HG03378 (cell line): ENCODE results near the gene SLCO1A2.
A peak's percentile ranks its signal among the peaks of the same experiment; 100 is the strongest.

ENCODE experiments used
- ATAC-seq: cut with Tn5 transposase; IDR thresholded peaks from one replicate; pipeline ENCODE4 v1.9.1; 2021; ENCODE audit warnings: mild to moderate bottlenecking, moderate library complexity; ENCODE audit not compliant: unreplicated experiment

Gene SLCO1A2

DNA sequence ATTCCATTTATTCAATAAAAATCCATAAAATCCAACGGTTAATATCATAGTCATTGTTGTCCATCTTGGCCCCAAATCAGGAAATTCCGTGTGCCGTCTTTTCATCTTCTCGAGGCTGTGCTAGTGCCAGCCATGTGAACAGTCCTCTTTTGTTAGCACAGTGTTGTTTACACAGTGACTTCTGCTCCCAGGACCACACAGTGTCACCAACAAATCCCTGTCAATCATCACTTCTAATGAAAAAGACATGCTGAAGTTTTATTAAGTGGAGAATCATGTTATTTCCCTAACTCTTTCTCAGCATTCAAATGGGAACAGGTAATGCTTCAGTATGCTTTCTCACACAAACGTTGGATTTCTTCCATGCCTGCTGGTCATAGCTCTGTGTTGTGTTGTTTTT is 1.9 kb upstream of the SLCO1A2 start:
- no peak for ATAC-seq

DNA sequence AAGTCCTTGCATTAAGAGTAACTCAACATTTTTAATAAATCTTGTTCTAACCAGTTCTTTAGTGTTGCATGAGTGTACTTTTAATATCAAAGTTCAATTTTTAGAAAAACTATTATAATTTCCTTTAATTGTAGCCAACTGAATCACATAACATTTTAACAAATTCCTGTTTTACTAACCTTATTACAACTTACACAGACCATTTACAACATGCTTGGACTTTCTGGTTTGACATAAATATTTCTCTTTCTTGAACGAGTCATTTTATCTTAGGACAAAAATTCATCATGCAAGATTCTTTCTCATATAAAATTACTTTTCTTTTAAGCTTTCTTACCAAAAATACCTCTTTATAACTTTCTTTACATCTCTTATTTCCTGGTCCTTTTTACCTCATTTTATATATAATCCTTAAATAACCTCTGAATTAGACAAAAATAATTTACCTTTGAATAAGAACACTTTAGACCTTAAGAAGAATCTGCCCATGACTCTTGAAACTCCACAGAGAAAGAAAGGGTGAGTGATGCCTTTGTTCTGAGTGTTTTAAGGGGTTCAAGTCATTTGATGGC is 3.9 kb downstream of the SLCO1A2 start:
- ATAC-seq = no peak

DNA sequence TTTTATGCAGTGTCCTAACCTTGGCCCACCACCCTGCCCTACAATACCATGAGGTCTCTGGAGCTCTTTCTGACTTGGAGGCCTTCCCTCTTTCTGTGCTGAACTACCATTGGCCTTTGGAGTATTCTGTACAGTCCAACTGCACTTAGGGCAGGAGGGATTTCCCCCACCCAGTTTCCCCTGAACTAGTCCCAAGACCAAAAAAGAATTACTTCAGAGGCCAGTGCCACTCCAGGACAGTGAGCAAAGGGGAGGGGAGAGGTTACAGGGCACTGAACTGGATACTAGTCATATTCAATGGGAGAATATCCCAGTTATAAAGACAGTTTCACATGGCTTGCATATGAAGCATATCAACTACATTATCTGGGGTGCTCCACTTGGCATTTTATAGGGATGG is 6.1 kb downstream of the SLCO1A2 start:
- no peak for ATAC-seq

DNA sequence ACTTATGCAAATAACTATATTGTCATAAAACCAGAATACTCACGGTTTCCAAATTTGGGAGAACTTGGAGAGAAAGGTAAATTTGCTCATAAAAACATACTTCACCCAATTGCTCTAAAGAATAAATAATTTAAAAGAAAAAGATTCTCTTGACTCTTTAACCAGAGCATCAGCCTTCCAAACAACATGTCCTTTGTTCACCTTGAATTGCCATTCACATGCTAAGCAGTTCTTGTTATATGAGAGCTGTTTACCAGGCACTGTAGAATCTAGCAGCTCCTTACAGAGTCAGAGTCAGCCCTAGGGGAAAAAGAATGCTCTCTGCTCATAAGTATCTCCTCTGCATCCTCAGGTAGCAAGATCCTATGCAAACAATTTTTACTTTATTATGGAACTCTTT is 10.2 kb downstream of the SLCO1A2 start:
- no peak for ATAC-seq

DNA sequence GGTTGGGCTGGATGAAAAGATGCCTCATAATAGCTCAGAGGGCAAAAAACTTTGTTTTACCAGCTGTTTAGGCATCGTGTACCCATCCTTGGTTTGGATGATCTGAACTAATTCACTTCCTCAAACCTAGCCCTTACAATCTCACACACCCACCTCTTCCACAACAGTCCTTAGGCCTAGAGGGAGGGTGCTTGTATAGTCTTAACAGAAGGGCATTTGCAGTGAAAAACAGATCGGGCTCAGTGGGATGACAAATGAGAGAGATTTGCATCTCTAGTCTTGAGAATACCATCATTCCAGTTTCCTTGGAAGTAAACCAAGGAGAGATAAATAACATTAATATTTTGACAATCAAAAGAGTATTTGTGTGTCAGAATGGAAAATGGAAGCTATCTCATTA is 11.0 kb downstream of the SLCO1A2 start:
- ATAC-seq = no peak

DNA sequence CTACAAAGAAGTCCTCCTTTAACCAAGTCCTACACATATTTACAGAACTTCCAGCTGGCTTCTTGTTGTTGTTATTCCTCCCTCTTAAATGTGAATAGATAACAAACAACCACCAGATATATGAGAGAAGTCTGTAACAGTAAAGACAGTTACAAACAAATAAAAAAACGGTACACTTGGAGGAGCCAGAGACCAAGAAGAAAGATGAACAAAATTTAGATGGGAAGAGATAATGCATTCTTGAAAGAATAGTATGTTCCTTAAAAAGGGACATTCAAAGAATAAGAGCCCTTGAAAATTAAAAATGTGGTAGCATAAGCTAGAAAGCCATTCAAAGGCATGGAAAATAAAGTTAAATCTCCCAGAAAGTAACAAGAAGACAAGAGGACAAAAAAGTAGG is 25.9 kb downstream of the SLCO1A2 start:
- ATAC-seq = no peak

DNA sequence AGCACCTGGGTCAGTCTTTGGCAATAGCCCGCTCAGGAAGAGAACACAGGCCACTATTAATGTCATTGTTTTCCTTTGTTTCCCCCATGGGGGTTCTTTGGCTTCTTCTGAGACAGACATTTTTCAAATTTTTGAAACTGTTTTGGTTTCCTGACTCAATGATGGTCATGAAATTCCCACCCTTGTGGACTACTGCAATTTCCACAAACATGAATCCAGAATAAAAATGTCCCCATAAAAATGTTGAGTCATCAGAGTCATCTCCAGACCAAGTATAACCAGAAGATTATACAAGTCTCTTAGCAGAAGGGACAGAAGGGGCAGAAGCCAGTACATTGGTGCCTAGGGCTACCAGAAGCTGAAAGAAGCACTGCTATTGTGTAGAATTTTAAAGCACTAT is 29.1 kb downstream of the SLCO1A2 start:
- no peak for ATAC-seq

DNA sequence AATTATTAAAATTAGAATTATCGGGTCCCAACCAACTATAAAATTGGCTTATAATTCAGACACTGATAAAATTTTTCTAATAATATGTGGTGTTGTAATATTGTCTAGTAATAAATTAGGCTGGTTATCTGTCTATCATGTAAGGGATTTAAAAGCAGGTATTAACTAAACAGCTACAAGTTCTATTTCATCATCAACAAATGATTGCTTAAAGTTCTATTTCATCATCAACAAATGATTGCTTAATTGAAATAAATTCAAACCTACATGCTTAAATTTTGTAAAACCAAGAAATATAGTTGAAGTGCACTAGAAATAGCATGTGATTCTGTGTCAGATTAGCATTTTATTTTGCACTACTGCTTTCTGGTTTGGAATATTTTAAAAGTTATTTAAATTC is 34.1 kb downstream of the SLCO1A2 start:
- ATAC-seq = no peak

DNA sequence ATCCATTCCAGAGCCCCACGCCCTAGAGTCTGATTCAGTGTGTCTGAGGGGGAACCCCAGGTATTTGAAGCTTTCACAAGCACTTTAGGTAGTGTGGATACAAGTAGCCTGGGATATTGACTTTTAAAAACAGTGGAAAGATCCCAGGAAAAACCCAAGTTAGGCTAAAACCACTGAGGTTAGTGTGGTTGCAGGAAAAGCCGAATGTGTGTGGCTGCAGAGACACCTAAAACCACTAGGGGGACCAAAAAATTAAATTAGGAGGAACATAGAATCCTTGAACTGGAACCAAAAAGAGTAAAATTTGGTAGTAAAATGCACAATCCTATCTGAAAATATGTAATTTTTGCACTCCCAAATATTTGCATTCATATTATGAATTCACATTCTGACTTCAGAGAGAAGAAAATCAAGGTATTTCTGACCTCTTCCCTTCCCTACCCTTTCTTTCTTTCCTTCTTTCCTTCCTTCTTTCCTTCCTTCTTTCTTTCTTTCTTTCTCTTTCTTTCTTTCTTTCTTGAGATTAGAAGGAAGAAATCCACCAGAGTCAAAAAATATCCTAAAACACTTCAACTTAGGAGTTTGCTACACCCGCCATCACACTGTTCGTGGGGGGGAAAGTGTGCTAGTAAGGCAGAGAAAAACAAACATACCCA is 37.8 kb downstream of the SLCO1A2 start:
- peak; percentile 75 for ATAC-seq

DNA sequence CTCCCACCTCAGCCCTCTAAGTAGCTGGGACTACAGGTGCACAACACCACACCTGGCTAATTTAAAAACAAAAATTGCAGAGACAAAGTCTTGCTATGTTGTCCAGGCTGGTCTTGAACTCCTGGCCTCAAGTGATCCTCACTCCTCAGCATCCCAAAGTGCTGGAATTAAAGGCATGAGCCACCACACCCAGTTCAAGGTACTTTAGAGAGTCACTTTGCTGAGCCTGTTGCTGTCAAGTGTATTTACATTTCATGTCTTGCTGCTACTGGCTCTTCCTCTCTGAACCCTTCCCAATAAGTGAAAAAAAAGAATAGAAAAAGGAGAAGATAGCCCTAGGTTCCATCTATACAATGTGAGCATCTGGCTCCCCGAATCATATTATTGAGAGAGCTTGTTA is 38.4 kb downstream of the SLCO1A2 start:
- ATAC-seq = peak; percentile 13

DNA sequence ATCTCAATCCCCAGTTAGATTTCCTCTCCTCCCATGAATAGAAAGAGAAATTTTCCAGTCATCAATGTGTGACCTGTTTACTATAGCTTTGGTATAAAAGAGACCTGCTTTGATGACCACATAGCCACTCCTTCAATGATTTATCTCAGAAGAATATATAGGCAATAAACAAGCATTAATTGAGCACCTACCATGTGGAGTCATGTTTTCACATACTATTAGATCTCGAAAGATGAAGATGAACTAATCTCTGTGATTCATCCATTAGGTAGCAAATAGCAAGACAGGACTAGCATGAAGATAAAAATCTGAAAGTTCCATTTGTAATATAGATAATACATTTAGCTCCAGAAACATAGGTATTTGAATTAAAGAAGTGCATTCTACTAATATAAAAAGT is 40.5 kb downstream of the SLCO1A2 start:
- no peak for ATAC-seq

DNA sequence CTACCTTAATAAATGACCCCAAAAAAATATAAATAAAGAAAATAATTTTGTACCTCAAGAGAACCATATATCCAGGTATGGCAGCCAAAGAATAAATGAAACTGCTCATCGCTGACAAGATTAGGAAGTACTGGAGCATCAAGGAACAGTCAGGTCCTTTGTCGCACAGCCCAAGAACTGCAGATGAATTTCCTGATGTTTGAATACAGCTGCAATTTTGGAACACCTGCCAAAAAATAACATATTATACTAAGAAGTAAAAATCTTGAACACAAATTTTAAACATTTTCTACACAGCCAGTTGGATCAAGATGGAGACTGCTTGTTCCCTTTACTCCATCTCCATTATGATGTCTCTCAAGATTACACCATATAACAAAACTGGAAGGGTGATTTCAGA is 42.6 kb downstream of the SLCO1A2 start:
- no peak for ATAC-seq

DNA sequence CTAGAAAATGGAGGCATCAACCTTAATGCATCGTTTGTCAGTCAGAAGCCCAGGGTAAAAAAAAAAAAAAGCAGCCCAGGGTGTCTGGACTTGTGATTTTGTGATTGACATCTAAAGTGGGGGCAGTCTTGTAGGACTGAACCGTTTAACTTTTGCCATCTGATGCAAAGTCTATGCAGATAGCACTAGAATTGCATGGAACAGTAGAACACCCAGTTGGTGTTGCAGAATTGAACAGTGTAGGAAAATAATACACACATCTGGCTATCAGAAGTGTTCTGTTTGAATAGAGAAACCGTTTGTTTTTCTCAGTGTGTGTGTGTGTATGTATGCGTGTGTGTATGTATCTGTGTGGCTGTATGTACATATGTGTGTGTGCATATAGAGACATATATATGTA is 45.0 kb downstream of the SLCO1A2 start:
- no peak for ATAC-seq

DNA sequence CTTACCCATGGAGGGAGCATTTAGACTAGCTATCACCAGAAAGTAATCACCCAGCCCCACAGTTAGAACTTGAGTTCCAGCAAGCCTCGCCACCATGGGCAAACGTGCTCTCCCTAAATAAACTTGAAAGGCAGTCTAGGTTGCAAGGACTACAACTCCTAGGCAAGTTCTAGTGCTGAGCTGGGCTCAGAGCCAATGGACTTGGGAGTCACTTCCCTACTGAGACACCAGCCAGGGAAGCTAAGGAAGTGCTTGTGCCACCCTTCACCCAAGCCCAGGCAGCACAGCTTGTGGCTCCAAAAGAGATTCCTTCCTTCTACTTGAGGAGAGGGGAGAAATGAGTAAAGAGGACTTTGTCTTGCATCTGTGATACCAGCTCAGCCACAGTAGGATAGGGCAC is 57.9 kb downstream of the SLCO1A2 start:
- no peak for ATAC-seq

DNA sequence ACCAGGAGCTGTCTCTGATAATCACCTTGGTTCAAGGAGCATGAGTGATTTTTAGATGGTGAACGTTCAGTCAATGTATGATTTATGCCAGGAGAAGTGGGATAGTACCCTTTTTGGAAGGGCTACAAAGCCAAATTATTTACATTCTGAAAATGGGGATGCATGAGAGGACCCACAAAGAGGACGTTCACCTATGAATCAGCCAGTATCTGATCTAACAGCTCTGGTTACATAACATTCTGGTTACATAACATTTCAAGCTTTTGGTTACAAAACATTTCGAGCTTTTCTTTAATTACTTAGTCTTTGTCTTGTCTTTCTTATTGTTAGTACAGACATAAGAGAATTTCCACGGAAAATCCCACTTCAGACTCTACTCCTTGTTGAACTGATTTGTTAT is 68.8 kb downstream of the SLCO1A2 start:
- no peak for ATAC-seq

DNA sequence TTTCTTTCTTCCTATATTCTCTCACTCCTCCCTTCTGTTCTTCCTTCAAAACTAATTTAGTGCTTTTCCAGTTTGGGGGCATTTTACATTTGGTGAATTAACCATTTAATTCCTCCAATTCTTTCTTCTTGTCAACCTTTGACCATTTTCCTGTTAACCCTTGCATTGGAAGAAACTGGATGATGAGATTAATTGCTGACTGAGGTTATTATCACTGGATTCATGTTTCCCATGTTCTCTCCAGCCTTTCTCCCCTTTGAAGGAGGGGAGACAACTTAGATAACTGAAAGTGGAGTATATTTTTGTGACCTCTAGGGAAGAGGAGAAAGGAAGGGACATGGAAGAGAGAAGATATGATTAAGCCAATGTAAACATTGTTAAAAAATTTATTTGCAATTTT is 70.5 kb downstream of the SLCO1A2 start:
- ATAC-seq = no peak

DNA sequence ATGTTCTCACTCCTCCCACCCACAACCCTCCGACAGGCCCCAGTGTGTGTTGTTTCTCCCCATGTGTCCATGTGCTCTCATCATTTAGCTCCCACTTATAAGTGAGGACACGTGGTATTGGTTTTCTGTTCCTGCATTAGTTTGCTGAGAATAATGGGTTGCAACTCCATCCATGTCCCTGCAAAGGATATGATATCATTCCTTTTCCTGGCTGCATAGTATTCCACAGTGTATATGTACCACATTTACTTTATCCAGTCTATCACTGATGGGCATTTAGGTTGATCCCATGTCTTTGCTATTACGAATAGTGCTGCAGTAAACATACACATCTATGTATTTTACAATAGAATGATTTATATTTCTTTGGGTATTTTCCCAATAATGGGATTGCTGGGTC is 77.5 kb downstream of the SLCO1A2 start:
- no peak for ATAC-seq

DNA sequence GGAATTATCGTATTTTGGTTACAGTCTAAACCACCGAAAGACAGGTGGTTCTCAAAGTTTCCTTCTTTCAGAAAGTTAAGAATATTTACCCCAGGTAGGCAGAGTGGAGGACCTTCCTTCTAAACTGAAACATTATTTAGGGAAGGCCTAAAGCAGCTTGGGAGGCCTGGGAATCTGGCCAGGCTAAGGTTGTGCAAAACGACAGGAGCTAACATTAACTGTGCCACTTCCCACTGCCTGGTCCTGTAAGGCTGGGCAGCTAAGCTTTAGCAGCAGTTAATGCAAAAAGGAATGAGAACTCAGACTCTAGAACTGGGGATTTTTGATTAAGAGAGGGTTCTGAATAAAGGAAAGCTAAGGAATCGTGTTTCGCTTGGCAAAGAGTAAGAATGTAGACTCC is 82.6 kb downstream of the SLCO1A2 start:
- ATAC-seq = no peak

DNA sequence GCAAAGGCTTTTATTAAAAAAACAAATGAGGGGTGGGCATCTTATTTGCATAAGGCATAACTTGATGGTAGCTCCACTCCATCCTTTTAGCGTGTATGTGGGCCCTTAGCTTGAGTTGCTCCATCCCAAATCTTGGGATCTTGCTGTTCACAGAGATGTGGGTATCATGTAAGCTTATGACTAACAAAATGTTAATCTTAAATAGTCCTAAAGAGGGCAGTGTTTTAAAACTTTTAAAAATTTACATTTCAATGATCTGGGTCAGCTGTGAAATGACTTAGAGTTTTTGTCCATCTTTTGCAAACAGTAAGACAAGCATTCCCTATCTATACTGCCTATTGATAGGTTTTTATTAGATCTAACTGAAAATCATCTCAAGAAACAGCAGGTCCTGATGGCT is 86.0 kb downstream of the SLCO1A2 start:
- ATAC-seq = no peak

DNA sequence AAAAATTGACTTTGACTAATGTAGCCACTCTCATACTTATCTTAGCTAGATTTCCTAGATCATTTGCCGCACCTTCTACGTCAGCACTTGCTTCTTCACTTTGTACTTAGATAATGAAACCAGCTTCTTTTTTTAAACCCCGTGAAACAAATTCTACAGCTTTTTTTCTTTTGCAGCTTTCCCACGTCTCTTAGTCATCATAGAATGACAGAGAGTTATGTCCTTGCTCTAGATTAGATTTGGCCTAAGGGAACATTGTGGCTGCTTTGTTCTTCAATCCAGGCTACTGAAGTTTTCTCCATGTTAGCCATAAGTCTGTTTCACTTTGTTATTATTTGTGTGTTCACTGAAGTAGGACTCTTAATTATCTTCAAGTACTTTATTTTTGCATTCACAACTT is 94.9 kb downstream of the SLCO1A2 start:
- ATAC-seq = no peak

DNA sequence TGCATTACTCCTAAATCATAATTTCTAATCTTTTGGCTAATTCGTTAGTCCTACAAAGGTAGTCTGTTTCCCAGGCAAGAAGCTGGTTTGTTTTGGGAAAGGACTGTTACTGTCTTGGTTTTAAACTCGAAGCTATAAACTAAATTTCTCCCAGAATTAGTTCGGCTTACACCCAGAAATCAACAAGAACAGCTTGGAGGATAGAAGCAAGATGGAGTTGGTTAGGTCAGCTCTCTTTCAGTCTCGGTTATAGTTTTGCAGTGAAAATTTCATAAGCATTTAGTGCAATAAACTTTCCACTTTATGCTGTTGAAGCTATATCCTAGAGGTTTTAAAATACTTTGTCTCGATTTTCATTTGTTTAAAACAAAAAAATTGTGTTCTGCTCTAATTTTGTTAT is 100.3 kb downstream of the SLCO1A2 start:
- no peak for ATAC-seq

DNA sequence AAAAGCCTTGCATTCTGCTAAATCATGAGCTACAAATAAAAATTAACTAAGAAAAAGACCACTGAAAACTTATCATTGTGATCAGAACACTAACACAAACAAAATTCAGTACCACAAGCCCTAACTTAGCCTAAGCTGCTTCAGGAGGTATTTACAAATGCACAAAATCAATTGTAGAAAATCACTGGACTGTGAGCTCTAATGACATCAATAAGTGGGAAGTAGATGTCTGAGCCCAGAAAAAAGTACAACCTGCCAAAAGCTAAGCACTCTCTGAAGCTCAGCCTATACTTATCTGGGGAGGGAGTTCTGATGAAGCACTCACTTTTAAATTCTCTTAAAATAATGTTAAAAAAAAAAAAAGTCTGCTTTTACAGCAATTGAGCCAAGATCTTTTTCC is 110.8 kb downstream of the SLCO1A2 start:
- no peak for ATAC-seq

DNA sequence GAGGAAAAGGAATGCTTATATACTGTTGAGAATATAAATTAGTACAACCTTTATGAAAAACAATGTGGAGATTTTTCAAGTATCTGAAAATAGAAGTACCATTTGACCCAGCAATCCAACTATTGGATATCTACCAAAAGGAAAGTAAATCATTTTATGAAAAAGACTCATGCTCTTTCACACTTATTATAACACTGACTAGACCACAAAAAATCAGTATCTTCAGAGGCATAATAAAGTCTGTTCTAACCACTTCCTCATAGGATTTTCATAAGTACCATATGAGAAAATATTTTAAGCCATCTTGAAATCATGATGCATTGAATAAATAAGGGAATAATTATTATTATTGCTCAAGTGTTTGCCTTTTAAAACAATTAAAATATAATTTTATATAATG is 112.9 kb downstream of the SLCO1A2 start:
- no peak for ATAC-seq
